ENCODE data around the gene C1orf159. TPM values are rescaled to one million over a fixed set of nuclear protein-coding genes. Genes with fewer than 3 reads are reported as not detected.

Gene C1orf159
- total and polyA plus RNA-seq, 12 donors, result 2.9 to 14.0 (median 4.1) TPM

DNA sequence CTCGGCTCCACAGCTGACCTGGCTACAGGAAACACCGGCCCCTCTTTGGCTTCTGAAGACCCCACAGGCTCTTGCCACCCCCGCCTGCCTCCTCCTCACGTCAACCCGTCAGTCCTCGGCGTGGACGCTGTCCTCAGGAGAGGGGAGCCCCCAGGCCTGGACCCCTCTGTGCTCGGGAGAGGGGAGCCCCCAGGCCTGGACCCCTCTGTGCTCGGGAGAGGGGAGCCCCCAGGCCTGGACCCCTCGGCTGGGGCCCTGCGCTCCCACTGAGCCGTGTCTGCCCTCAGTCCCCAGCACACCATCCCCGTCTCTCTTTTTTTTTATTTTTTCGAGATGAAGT is 26.0 kb upstream of the C1orf159 start:
- Histone ChIP-seq H3K27ac (no peak overlapping the region), H3K4me1 (peaks cover 0 to 8% (median 0%) of the 10 kb centered on the region in 9 donors), H3K36me3 (no peaks in the 10 kb centered on the region), H3K4me3 (no peak overlapping the region), H3K27me3 (peaks cover 0 to 64% (median 42%) of the 10 kb centered on the region in 7 donors), H3K9me3 (no peaks in the 10 kb centered on the region)
- TF ChIP-seq, protein P1, sequence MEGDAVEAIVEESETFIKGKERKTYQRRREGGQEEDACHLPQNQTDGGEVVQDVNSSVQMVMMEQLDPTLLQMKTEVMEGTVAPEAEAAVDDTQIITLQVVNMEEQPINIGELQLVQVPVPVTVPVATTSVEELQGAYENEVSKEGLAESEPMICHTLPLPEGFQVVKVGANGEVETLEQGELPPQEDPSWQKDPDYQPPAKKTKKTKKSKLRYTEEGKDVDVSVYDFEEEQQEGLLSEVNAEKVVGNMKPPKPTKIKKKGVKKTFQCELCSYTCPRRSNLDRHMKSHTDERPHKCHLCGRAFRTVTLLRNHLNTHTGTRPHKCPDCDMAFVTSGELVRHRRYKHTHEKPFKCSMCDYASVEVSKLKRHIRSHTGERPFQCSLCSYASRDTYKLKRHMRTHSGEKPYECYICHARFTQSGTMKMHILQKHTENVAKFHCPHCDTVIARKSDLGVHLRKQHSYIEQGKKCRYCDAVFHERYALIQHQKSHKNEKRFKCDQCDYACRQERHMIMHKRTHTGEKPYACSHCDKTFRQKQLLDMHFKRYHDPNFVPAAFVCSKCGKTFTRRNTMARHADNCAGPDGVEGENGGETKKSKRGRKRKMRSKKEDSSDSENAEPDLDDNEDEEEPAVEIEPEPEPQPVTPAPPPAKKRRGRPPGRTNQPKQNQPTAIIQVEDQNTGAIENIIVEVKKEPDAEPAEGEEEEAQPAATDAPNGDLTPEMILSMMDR (IDR thresholded peaks at IDR 0.05), result no peak
- no peak for DNase-seq
- no peak for ATAC-seq
- intact Hi-C loops (cut with DNase I), result no loop called here
- 47 to 51% methylated on average over 15 of the region's 15 CpGs for WGBS, 2 donors

DNA sequence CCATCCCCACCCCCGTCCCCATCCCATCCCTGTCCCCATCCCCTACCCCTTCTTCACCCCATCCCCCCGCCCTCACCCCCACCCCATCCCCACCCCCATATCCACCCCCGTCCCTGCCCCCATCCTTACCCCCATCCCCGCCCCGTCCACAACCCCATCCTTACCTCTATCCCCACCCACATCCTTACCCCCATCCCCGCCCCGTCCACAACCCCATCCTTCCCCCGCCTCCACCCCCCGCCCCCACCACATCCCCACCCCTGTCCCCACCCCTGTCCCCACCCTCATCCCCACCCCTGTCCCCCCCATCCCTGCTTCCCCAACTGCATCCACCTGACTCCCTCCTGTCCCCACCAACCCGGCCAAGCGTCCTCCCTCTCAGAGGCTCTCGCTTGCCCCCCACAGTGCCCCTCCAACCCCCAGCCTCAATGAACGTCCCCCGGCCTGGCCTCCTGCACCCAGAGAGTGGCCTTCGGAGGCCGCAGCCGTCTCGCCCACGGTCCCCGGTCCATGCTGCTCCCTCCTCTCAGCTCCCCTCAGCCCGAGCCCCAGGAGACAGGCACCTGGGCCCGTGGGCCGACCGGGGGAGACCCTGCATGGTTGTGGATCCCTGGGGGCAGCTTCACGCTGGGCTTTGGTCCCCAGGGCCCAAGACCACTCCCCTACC is 25.5 kb upstream of the C1orf159 start:
- H3K9me3 ChIP-seq, result no peaks in the 10 kb centered on the region
- intact Hi-C loops (cut with DNase I), result no loop called here
- peaks cover 0 to 67% (median 47%) of the 10 kb centered on the region in 7 donors for H3K27me3 ChIP-seq

DNA sequence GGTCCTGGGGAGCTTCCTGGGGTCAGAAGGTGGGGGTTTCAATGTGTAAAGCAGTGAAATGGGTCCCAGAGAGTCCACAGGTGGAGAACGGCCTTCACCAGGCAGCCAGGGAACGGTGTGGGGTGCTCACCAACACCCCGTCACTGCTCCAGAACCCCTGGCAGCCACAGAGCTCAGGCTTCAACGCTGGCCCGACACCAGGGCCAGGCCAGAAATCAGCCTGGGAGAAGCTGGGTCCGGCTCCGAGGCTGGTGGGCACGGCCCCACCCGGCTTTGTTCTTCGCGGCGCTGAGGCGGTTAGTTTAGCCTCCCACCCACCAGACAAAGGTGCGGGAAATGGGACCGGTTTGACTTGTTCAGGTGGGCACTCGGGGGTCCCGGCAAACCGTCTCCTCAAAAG is 24.8 kb upstream of the C1orf159 start:
- Histone ChIP-seq H3K4me3 (no peak overlapping the region), H3K9me3 (no peaks in the 10 kb centered on the region), H3K27ac (no peak overlapping the region), H3K27me3 (peaks cover 0 to 65% (median 48%) of the 10 kb centered on the region in 7 donors), H3K36me3 (no peaks in the 10 kb centered on the region), H3K4me1 (peaks cover 0 to 8% (median 0%) of the 10 kb centered on the region in 9 donors)
- DNase-seq (no peak), ATAC-seq (no peak)
- intact Hi-C loops (cut with DNase I), result no loop called here
- WGBS, 2 donors, result 41 to 43% methylated on average over 18 of the region's 18 CpGs
- TF ChIP-seq, protein P1 (IDR thresholded peaks at IDR 0.05), result no peak

More for the DNA sequence above, 25.5 kb upstream of the C1orf159 start:
- Histone ChIP-seq H3K27ac (no peak overlapping the region), H3K4me3 (no peak overlapping the region), H3K36me3 (no peaks in the 10 kb centered on the region), H3K4me1 (peaks cover 0 to 8% (median 0%) of the 10 kb centered on the region in 9 donors)
- no peak for ATAC-seq
- TF ChIP-seq, protein P1 (IDR thresholded peaks at IDR 0.05), result no peak
- WGBS, 2 donors, result 35 to 36% methylated on average over 17 to 24 of the region's 25 CpGs
- DNase-seq, result no peak

DNA sequence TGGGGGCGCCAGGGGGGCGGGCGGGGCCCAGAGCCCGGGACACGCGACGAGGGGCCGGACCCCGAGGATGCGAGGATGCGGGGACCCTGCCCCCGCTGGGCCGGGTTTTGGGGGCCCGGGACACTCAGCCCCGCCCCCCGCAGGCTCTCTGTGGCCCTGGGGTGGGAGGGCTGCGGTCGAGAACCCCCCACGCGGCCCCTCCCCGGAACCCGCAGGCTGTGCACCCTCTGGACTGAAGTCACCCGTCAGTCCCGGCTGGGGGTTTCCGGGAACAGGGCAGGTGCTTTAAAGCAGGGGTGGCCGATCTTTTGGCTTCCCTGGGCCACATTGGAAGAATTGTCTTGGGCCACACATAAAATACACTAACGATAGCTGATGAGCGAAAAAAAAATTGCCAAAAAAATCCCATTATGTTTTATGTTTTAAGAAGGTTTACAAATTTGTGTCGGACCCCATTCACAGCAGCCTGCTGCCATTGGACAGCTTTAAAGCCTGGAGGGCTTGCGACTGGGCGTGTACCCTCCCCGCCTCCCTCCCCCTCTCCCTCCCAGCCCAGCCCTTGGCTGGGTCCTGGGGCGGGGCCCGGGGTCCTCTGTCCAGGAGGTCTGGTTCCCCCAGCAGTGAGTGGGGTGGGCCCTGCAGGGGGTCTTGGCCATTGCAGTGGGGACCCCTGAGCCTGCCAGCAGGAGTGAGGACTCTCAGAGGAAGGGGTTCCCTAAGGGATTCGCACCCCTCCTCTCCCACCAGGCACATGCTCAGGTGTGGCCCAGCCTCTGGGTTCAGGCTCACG is 21.6 kb upstream of the C1orf159 start:
- TF ChIP-seq, protein P1 (IDR thresholded peaks at IDR 0.05), result no peak
- intact Hi-C loops (cut with DNase I), result no loop called here
- H3K9me3 ChIP-seq, result no peaks in the 10 kb centered on the region
- DNase-seq, result no peak
- peak in 1 of 8 donors; percentile 7 for ATAC-seq
- H3K4me1 ChIP-seq, result peaks cover 0 to 19% (median 0%) of the 10 kb centered on the region in 9 donors
- H3K4me3 ChIP-seq, result peak overlapping the region in 1 of 10 donors; percentile 18
- H3K27ac ChIP-seq, result no peak overlapping the region
- 16 to 22% methylated on average over 27 to 36 of the region's 36 CpGs for WGBS, 2 donors
- H3K36me3 ChIP-seq, result no peaks in the 10 kb centered on the region
- peaks cover 0 to 49% (median 36%) of the 10 kb centered on the region in 7 donors for H3K27me3 ChIP-seq

All from heart right ventricle (tissue), 16 donors.